HG02610 (cell line): ENCODE measurements around the gene CA5A.

ENCODE experiments used
- ATAC-seq: cut with Tn5 transposase; IDR thresholded peaks from one replicate; pipeline ENCODE4 v1.9.1; 2021; ENCODE audit warnings: mild to moderate bottlenecking, moderate library complexity; ENCODE audit not compliant: unreplicated experiment

Gene CA5A

GRCh38 chr16:87964049-87964659 lies 27.8 kb upstream of the CA5A start:
- ATAC-seq, result no peak

- peak; percentile 33 for ATAC-seq
These were observed 27.1 kb upstream of the CA5A start for GRCh38 chr16:87963400-87963799.

GRCh38 chr16:87961623-87962022 lies 25.3 kb upstream of the CA5A start:
- ATAC-seq, result no peak

GRCh38 chr16:87960852-87961251 lies 24.5 kb upstream of the CA5A start:
- no peak for ATAC-seq

GRCh38 chr16:87960296-87960695 lies 24.0 kb upstream of the CA5A start:
- ATAC-seq, result no peak

GRCh38 chr16:87959391-87959990 lies 23.2 kb upstream of the CA5A start:
- no peak for ATAC-seq

- ATAC-seq, result no peak
These were observed 22.3 kb upstream of the CA5A start for GRCh38 chr16:87958632-87959031.

- no peak for ATAC-seq
These were observed 21.2 kb upstream of the CA5A start for GRCh38 chr16:87957296-87958094.

GRCh38 chr16:87956365-87957231 lies 20.3 kb upstream of the CA5A start:
- ATAC-seq, result peak; percentile 22

GRCh38 chr16:87956098-87956364 lies 19.7 kb upstream of the CA5A start:
- ATAC-seq, result no peak

GRCh38 chr16:87955302-87956097 lies 19.2 kb upstream of the CA5A start:
- ATAC-seq, result no peak

GRCh38 chr16:87954826-87955225 lies 18.5 kb upstream of the CA5A start:
- no peak for ATAC-seq

- ATAC-seq, result no peak
These were observed 18.0 kb upstream of the CA5A start for GRCh38 chr16:87954361-87954760.

- ATAC-seq, result no peak
These were observed 17.2 kb upstream of the CA5A start for GRCh38 chr16:87953308-87954215.

GRCh38 chr16:87952751-87953150 lies 16.4 kb upstream of the CA5A start:
- no peak for ATAC-seq

GRCh38 chr16:87951552-87952538 lies 15.5 kb upstream of the CA5A start:
- no peak for ATAC-seq

GRCh38 chr16:87950765-87951551 lies 14.6 kb upstream of the CA5A start, which contains the start of gene BANP:
Gene BANP (plus strand): TSS chr16:87951434. CDS start chr16:87975116, 23,682 bp downstream.
- ATAC-seq, result peak; percentile 84
